Neutrophil (primary cell): ENCODE measurements around the gene QSOX2.

Source experiments
- H3K27ac ChIP-seq: fragments of 200-600 bp; sonication (generic); 2 replicates; pipeline ENCODE4 v1.5.1; 2016; ENCODE audit warnings: mild to moderate bottlenecking, moderate library complexity
- H3K27me3 ChIP-seq: fragments of 200-600 bp; sonication (generic); 2 replicates; pipeline ENCODE4 v1.6.0; 2016; ENCODE audit warnings: mild to moderate bottlenecking
- H3K36me3 ChIP-seq: fragments of 200-600 bp; sonication (generic); 2 replicates; pipeline ENCODE4 v1.5.1; 2017
- H3K4me1 ChIP-seq, 2 experiments: fragments of 200-600 bp in 1 of 2; sonication (generic) in 1 of 2; 1 replicate in 1 of 2; 2 replicates in 1 of 2; pipeline versions ENCODE4 v1.5.1 to v1.6.1; 2013 to 2016; ENCODE audit warnings: low read depth in 1 of 2, low read length in 1 of 2, mild to moderate bottlenecking in 1 of 2, moderate library complexity in 1 of 2; ENCODE audit not compliant: control insufficient read depth in 1 of 2, insufficient read depth in 1 of 2
- H3K4me3 ChIP-seq, 2 experiments: fragments of 200-600 bp in 1 of 2; sonication (generic) in 1 of 2; 1 replicate in 1 of 2; 2 replicates in 1 of 2; pipeline ENCODE4 v1.5.1; 2013 to 2016; ENCODE audit warnings: low read depth in 1 of 2, low read length in 1 of 2, mild to moderate bottlenecking in 1 of 2, moderate library complexity in 1 of 2
- H3K9me3 ChIP-seq: fragments of 200-600 bp; sonication (generic); 2 replicates; pipeline ENCODE4 v1.5.1; 2016
- TF ChIP-seq, protein P1 (sequence below): fragments of 200-600 bp; sonication (generic); IDR thresholded peaks from 2 replicates; pipeline ENCODE4 v1.5.1; 2016; ENCODE audit warnings: antibody characterized with exemption

Gene QSOX2

DNA sequence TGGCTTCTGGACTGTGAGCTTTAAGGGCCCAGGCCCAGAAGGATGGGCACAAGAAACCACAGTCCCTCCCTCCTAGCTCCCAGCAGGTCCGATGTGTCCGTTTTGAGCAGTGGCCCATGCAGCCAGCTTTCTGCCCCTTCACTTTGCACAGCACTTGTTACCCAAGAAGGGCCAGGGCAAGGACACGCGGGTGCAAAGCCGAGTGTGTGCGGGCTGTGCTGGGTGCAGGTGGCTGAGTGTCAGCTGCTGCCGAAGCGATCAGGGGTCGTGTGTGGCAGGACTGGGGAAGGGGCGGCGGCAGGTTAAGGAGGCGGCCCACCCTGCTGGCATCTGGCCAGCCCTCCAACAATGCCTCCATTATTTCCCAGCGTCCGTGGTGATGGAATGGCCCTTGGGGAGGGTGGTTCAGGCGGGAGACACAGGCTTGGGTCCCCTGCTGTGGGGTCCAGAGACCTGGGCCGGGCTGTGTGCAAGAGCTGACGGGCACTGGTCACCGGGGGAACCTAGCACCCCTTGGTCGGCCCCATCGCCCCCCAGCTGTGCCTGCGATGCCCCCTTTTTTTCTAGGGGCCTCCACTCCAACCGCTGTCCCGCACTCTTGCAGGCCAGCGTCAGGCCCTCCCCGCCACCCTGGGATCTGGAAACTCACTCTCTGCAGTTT is 41.3 kb downstream of the QSOX2 start:
- no peak overlapping the region for H3K4me3 ChIP-seq
- H3K4me1 ChIP-seq = no peaks in the 10 kb centered on the region
- TF ChIP-seq, protein P1, sequence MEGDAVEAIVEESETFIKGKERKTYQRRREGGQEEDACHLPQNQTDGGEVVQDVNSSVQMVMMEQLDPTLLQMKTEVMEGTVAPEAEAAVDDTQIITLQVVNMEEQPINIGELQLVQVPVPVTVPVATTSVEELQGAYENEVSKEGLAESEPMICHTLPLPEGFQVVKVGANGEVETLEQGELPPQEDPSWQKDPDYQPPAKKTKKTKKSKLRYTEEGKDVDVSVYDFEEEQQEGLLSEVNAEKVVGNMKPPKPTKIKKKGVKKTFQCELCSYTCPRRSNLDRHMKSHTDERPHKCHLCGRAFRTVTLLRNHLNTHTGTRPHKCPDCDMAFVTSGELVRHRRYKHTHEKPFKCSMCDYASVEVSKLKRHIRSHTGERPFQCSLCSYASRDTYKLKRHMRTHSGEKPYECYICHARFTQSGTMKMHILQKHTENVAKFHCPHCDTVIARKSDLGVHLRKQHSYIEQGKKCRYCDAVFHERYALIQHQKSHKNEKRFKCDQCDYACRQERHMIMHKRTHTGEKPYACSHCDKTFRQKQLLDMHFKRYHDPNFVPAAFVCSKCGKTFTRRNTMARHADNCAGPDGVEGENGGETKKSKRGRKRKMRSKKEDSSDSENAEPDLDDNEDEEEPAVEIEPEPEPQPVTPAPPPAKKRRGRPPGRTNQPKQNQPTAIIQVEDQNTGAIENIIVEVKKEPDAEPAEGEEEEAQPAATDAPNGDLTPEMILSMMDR = no peak
- H3K36me3 ChIP-seq = peaks cover 6% of the 10 kb centered on the region
- peaks cover 72% of the 10 kb centered on the region for H3K27me3 ChIP-seq
- no peak overlapping the region for H3K27ac ChIP-seq
- H3K9me3 ChIP-seq = no peaks in the 10 kb centered on the region

DNA sequence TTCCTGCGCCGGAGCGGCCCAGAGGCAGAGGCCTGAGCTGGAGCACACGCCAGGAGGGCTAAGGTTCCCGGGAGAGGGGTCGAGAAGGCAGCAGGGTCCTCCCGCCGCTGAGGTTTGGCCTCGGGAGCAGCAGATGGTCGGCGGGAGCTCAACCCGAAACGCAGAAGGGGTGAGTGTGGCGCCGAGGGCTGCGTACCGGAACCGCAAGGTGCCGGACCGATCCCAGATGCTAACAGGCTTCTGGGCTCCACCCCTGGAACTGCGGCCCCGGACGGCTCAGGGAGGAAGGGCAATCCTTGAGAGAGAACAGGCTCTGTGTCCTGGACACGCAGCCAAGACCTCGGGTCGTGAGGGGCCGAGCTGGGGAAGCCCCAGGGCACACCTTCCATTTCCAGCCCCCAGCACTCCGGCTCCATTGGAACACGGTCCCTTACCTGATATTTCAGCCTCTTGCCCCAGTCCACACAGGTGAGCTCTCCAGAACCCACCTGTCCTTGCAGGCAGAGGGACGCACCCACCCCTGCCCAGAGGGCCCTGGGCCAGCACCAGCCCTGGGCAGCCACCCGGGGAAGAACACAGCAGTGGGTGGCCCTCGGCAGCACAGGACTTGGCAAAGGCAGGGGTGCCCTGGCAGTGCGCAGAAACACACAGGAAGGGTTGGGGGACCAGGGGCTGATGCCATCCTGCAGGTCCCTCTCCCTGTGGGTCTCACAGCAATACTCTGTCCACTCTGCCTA is 42.0 kb downstream of the QSOX2 start:
- Histone ChIP-seq H3K27me3 (peaks cover 79% of the 10 kb centered on the region), H3K27ac (no peak overlapping the region), H3K4me3 (no peak overlapping the region), H3K4me1 (no peaks in the 10 kb centered on the region), H3K36me3 (peaks cover 3% of the 10 kb centered on the region), H3K9me3 (no peaks in the 10 kb centered on the region)
- TF ChIP-seq, protein P1 = no peak

DNA sequence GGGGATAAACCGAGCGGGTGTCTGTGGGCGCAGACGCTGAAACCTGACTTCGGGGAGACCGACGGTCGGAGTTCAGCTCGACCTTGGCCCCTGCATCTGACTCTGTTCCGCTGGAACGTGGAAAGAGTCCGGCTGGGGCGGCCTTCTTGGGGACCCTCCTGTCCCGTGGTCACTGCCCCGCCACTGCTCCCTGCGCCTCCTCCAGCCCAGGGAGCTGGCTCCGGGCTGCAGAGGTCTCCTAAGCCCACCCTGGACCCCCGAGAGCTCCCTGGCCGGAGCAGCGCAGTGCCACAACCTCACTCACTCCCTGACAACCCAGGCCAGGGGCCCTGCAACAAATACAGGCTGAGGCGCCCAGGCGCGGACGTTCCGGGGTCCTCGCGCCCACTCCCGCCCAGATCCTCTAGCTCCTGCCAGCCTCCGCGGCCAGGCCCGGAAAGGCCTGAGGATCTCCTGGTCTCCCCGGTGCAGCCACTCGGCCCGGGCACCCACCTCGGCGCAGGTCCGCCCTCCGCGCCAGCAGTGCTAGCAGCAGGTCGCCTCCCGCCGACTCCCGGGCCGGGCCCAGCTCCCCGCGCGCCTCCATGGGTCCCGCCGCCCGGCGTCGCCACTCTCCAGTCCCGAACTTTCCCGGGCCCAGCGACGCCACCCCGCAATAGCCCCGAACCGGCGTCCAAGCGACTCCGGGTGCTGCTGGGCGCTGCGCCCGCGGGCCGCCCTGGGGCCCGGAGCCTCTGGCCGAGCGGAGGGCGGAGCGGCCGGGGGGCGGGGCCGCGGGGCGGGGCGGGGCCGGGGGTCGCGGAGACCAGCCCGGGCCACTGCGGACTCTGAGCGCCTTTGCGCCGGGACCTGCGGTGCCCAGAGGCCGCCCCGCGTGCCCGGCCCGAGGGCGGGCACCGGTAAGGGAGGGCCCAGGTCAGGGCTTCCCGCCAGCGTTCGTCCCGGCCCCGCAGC is 42.9 kb downstream of the QSOX2 start:
- H3K27ac ChIP-seq = no peak overlapping the region
- H3K4me1 ChIP-seq = no peaks in the 10 kb centered on the region
- peaks cover 88% of the 10 kb centered on the region for H3K27me3 ChIP-seq
- no peaks in the 10 kb centered on the region for H3K9me3 ChIP-seq
- H3K4me3 ChIP-seq = no peak overlapping the region
- TF ChIP-seq, protein P1 = no peak
- no peaks in the 10 kb centered on the region for H3K36me3 ChIP-seq

DNA sequence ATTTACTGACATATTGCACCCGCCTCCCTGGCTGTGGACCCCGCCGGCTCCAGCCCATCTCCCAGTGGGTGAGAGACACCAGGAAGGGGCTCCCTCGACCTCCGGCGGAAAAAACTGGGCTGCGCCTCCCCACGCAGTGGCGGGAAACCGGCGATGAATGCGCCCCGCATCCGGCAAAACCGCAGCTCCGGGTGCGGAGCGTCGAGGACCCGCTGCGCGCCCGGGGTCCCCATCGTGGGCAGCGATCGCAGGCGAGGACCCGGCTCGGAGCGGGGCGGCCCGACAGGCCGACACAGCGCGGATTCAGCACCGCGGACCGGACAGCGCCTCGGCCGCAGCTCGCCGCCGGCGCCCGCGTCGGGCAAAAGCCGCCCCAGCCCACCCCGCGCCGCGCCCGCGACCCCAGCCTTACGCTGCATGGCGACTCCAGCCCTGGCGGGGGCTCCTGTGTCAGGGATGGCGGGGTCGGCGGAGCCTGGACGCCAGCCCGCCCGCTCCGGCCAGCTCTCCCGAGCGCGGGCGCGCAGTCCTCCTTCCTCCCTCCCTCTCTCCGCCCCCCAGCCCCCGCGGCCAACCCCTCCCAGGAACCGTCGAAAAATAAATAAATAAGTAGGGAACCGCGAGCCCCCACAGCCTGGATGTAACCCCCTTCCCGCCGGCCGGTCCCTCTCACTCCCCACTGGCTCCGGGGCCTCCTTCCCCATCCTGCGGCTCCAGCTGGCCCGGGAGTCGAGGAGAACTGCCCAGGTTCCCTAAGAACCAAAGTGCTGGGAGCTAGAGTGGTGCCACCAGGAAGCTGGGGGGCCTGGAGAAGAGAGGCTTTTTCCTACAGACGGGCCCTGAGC is 43.8 kb downstream of the QSOX2 start:
- Histone ChIP-seq H3K36me3 (no peaks in the 10 kb centered on the region), H3K9me3 (no peaks in the 10 kb centered on the region), H3K4me3 (no peak overlapping the region), H3K4me1 (no peaks in the 10 kb centered on the region), H3K27me3 (peaks cover 97% of the 10 kb centered on the region), H3K27ac (no peak overlapping the region)
- TF ChIP-seq, protein P1 = no peak

DNA sequence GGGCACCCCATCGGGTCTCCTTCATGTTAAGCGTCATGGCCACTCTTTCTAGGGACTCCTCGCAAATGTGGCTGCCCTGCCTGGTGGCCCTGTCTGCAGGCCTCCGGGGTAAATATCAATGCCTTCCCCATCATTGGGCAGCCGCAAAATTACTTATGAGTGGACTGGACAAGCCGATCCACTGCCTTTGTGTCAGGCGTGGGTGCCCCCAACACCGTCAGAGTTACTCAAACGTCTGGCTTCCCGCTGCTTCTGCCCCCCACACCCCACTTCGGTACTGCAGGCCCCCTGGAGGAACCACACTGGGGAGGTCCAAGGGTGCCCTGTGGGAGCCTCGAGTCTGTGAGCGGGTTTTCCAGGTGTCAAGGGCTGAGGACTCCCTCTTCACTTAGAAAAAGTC is 44.4 kb downstream of the QSOX2 start:
- no peaks in the 10 kb centered on the region for H3K9me3 ChIP-seq
- H3K4me1 ChIP-seq = no peaks in the 10 kb centered on the region
- H3K27me3 ChIP-seq = peaks cover 100% of the 10 kb centered on the region
- TF ChIP-seq, protein P1 = no peak
- no peak overlapping the region for H3K27ac ChIP-seq
- no peaks in the 10 kb centered on the region for H3K36me3 ChIP-seq
- H3K4me3 ChIP-seq = no peak overlapping the region
